OCI-LY7 (cell line): ENCODE measurements around the gene ASB8. TPM values are rescaled to one million over a fixed set of nuclear protein-coding genes. Genes with fewer than 3 reads are reported as not detected.

Experiments
- Bru-seq: library from RNA; stranded (reverse); fragments of 400-500 nt; gene quantifications from one replicate; lab custom pipeline; 2021; lab: Mats Ljungman, UMichigan
- BruChase-seq, 2 experiments: library from RNA; stranded (reverse); fragments of 400-500 nt; gene quantifications; one replicate each; lab custom pipeline; 2021; lab: Mats Ljungman, UMichigan
- BruUV-seq: library from RNA; stranded (reverse); fragments of 400-500 nt; replicated peaks from 2 replicates; lab custom pipeline; 2021; lab: Mats Ljungman, UMichigan
- CTCF ChIA-PET: fragments of 300-600 bp; sonication (Branson Sonifier 250); formaldehyde crosslinking; loops from one replicate; lab custom pipeline; 2022; ENCODE audit warnings: antibody characterized with exemption; ENCODE audit not compliant: unreplicated experiment; lab: Charles Lee
- POLR2A ChIA-PET: fragments of 300-600 bp; sonication (Branson Sonifier 250); formaldehyde crosslinking; loops from one replicate; lab custom pipeline; 2022; ENCODE audit warnings: antibody characterized with exemption; lab: Charles Lee
- DNase-seq: peaks from one replicate; pipeline ENCODE4 v3.0.0-alpha.2; 2015; ENCODE audit warnings: low spot score
- H2AFZ ChIP-seq: fragments of 200-600 bp; sonication (generic), shearing (Covaris generic); 2 replicates; pipeline ENCODE4 v1.6.1; 2014; ENCODE audit warnings: mild to moderate bottlenecking, antibody characterized with exemption, low read length, moderate library complexity
- H3K27ac ChIP-seq: fragments of 200-600 bp; sonication (generic); 2 replicates; pipeline ENCODE4 v1.5.1; 2014; ENCODE audit warnings: mixed run types, low read depth, mild to moderate bottlenecking, moderate library complexity, low read length, inconsistent platforms; ENCODE audit not compliant: poor library complexity, severe bottlenecking
- H3K36me3 ChIP-seq: fragments of 200-600 bp; sonication (generic); 2 replicates; pipeline ENCODE4 v1.6.1; 2014; ENCODE audit warnings: mild to moderate bottlenecking, antibody characterized with exemption, low read length, moderate library complexity, mixed read lengths; ENCODE audit not compliant: insufficient read depth
- H3K4me1 ChIP-seq: fragments of 200-600 bp; sonication (generic); 2 replicates; pipeline ENCODE4 v1.5.1; 2014; ENCODE audit warnings: mild to moderate bottlenecking, low read length; ENCODE audit not compliant: insufficient read depth, poor library complexity, severe bottlenecking
- H3K4me2 ChIP-seq: fragments of 200-600 bp; sonication (generic); 2 replicates; pipeline ENCODE4 v1.6.1; 2014; ENCODE audit warnings: mild to moderate bottlenecking, low read length
- H3K4me3 ChIP-seq: fragments of 200-600 bp; sonication (generic); 2 replicates; pipeline ENCODE4 v1.5.1; 2014; ENCODE audit warnings: mild to moderate bottlenecking, low read depth, low read length; ENCODE audit not compliant: poor library complexity, severe bottlenecking
- H3K79me2 ChIP-seq: fragments of 200-600 bp; sonication (generic); 2 replicates; pipeline ENCODE4 v1.6.1; 2016; ENCODE audit warnings: low read depth, mild to moderate bottlenecking, low read length, moderate library complexity, mixed read lengths; ENCODE audit not compliant: insufficient read depth
- H3K9me2 ChIP-seq: fragments of 200-600 bp; sonication (generic); 2 replicates; pipeline ENCODE4 v1.6.1; 2016; ENCODE audit warnings: mild to moderate bottlenecking, low read length, mixed read lengths; ENCODE audit not compliant: insufficient read depth
- H3K9me3 ChIP-seq: fragments of 200-600 bp; sonication (generic); 2 replicates; pipeline ENCODE4 v1.6.1; 2014; ENCODE audit warnings: mild to moderate bottlenecking, mixed run types, low read length, mixed read lengths
- H4K20me1 ChIP-seq: fragments of 200-600 bp; sonication (generic); 2 replicates; pipeline ENCODE4 v1.6.1; 2014; ENCODE audit warnings: mild to moderate bottlenecking, antibody characterized with exemption, low read length, moderate library complexity, mixed read lengths; ENCODE audit not compliant: insufficient read depth
- EZH2phosphoT487 ChIP-seq: fragments of 200-600 bp; sonication (generic); IDR thresholded peaks from 2 replicates; pipeline ENCODE4 v1.6.1; 2018; ENCODE audit warnings: low read depth, borderline replicate concordance, mild to moderate bottlenecking, mixed run types, antibody characterized with exemption, low read length, moderate library complexity, mixed read lengths
- intact Hi-C: fragments of 100-400 bp; cut with micrococcal nuclease; formaldehyde crosslinking; loops from one replicate; pipeline ENCODE4 v1.10.0; 2022; ENCODE audit not compliant: unreplicated experiment
- long read RNA-seq: library from polyadenylated mRNA; stranded (forward); transcript quantifications from one replicate; pipeline ENCODE4 v2.0.0, GENCODE V29; 2022
- total RNA-seq, 2 experiments: library from RNA; depleted of rRNA in 1 of 2; stranded (reverse); fragments of >200 nt in 1 of 2; shearing (Covaris generic) in 1 of 2; gene quantifications; 2 replicates each; pipeline ENCODE4 v1.2.3, GENCODE V29; 2014 to 2022
- TF ChIP-seq, protein P1 (sequence below): fragments of 200-600 bp; sonication (generic); conservative IDR thresholded peaks from 2 replicates; pipeline ENCODE4 v1.5.1; 2014; ENCODE audit warnings: mild to moderate bottlenecking, antibody characterized with exemption, low read length, moderate library complexity, mixed read lengths

ASB8 gene, protein sequence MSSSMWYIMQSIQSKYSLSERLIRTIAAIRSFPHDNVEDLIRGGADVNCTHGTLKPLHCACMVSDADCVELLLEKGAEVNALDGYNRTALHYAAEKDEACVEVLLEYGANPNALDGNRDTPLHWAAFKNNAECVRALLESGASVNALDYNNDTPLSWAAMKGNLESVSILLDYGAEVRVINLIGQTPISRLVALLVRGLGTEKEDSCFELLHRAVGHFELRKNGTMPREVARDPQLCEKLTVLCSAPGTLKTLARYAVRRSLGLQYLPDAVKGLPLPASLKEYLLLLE
- total RNA-seq (2014; rRNA removed; shearing (Covaris generic)) = 19.9 and 26.6 TPM in 2 replicates
- 39.3 and 41.5 TPM in 2 replicates for total RNA-seq (2022)
- Bru-seq, nascent RNA = percentile 73 among the genes with signal in this experiment
- percentile 69 among the genes with signal in this experiment for BruChase-seq, experiment 1, labeled RNA remaining after a 6-hour chase
- percentile 88 among the genes with signal in this experiment for BruChase-seq, experiment 2, labeled RNA remaining after a 2-hour chase
- long read RNA-seq, transcript ASB8-201 (4 exons, 2,615 nt) = major isoform, 8 of 20 reads
- long read RNA-seq, partial matches to known transcripts = 0 of 20 reads
- long read RNA-seq, other reads (novel, unspliced or antisense) = 10 of 20 reads

DNA sequence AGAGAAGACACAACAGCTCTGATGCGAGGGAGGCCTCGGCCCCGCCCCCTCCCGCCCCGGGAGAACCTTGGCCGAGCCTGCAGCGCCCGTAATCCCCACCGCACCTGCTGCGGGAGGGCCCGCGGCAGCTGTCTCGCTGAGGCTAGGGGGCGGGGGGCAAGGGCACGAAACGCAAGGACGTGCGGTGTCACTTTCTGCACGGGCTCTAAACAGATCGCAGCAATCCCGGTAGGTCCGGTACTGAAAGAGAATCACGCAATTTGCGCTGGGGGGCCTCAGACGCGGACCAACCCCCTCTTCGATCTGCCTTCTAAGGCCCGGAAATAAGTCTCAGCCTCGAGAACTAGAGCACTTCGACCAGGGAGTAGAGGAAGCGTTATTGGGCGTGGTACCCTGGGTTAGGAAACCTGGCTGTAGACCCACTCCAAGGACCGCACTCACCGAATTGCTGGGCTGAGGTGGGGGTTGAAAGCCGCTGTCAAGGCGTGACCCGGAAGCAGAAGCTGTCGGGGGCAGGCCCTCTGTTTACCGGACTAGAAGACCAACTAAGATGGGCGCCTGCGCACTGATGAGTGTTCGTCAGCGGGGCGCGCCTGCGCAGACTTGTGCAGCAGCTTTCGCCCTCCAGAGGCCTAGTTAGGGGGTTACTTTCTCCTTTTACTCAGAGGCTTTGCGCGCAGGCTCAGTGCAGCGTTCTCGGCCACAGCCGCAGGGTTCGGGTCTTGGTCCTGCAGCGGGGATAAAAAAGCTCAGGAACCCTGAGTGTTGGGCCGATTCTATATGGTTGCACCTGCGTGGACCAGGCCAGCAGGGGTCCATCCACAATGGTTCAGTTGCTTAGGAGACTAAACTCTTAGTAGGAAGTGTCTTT lies at the start of gene ASB8:
Gene ASB8 (minus strand): TSS at position 498 of the 871 bp plus-strand sequence. CDS start 4,019 bp downstream, outside the sequence.
- intact Hi-C loops = loop anchor here (1.0 to 2.0 kb wide), 4 partner anchors 38 to 450 kb away; partner anchors contain the start of genes PFKM and RPAP3
- Histone ChIP-seq H3K9me3 (no peaks in the 10 kb centered on the region), H3K27ac (peak within 1 kb of the TSS; percentile 64), H4K20me1 (no peaks in the 10 kb centered on the region), H3K4me1 (peaks cover 13% of the 10 kb centered on the region), H3K4me3 (peak within 1 kb of the TSS; percentile 81), H3K4me2 (peak within 1 kb of the TSS; percentile 91), H3K79me2 (peaks cover 10% of the 10 kb centered on the region), H3K9me2 (no peaks in the 10 kb centered on the region), H3K36me3 (peaks cover 12% of the 10 kb centered on the region), H2AFZ (peak within 1 kb of the TSS; percentile 87)
- no peak for TF ChIP-seq EZH2phosphoT487
- TF ChIP-seq, protein P1, sequence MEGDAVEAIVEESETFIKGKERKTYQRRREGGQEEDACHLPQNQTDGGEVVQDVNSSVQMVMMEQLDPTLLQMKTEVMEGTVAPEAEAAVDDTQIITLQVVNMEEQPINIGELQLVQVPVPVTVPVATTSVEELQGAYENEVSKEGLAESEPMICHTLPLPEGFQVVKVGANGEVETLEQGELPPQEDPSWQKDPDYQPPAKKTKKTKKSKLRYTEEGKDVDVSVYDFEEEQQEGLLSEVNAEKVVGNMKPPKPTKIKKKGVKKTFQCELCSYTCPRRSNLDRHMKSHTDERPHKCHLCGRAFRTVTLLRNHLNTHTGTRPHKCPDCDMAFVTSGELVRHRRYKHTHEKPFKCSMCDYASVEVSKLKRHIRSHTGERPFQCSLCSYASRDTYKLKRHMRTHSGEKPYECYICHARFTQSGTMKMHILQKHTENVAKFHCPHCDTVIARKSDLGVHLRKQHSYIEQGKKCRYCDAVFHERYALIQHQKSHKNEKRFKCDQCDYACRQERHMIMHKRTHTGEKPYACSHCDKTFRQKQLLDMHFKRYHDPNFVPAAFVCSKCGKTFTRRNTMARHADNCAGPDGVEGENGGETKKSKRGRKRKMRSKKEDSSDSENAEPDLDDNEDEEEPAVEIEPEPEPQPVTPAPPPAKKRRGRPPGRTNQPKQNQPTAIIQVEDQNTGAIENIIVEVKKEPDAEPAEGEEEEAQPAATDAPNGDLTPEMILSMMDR = peak; percentile 68
- POLR2A ChIA-PET = interaction anchor here (0.5 to 1.9 kb wide), 25 partner anchors 9 to 948 kb away, joined by 3 to 17 read pairs (median 4); partner anchors contain the start of genes PFKM and SENP1
- CTCF ChIA-PET = interaction anchor here (0.6 to 1.0 kb wide), 2 partner anchors 52 to 178 kb away, joined by 3 read pairs; no protein-coding TSS in a partner anchor
- no TSS peak for BruUV-seq
- peak; percentile 99 for DNase-seq

DNA sequence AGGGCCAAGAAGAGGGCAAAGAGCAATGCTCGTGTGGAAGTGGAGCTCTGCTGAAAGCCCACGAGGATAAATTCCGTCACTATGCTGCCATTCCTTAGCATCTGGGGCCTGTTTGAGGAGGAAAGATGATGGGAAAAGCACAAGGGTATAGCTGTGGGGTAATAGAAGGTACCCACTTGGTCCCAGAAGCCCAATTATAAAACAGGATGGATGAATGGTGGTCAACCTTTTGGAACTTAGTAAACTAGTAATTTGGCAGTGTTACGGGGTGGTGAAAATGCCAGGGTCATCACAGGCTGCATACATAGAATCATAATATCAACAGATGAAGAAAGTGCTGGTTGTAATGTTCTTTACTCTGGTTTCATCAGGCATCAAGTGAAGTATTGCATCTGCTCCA lies 45.9 kb upstream of the ASB8 start, which contains the start of gene OR10AD1:
Gene OR10AD1 (minus strand): TSS at position 101 of the 400 bp plus-strand sequence. CDS start 0 bp downstream, at position 101.
- intact Hi-C loops = no loop called here
- no TSS peak for BruUV-seq

More for the DNA sequence above, 45.9 kb upstream of the ASB8 start, which contains the start of gene OR10AD1:
- CTCF ChIA-PET = no interaction called here
- Histone ChIP-seq H3K4me2 (no peak within 1 kb of the TSS), H3K9me2 (no peaks in the 10 kb centered on the region), H2AFZ (no peak within 1 kb of the TSS), H3K4me1 (peaks cover 6% of the 10 kb centered on the region), H3K9me3 (peaks cover 12% of the 10 kb centered on the region; the same call in 1 of the 2 replicates), H3K36me3 (no peaks in the 10 kb centered on the region), H3K4me3 (no peak within 1 kb of the TSS), H4K20me1 (no peaks in the 10 kb centered on the region), H3K27ac (no peak within 1 kb of the TSS), H3K79me2 (no peaks in the 10 kb centered on the region)
- DNase-seq = no peak
- TF ChIP-seq, protein P1 = no peak
- no peak for TF ChIP-seq EZH2phosphoT487
- POLR2A ChIA-PET = no interaction called here
